Activated CD4-positive, alpha-beta T cell treated with anti-CD3 and anti-CD28 coated beads, Interleukin-10, Interleukin-2, amounts not matched to agents 100 ng/mL and 50 ng/mL, durations not matched to agents 16 hours and 8 hours (primary cell): Measurements from ENCODE around the gene RAB3C.
"Not testable (repeated sequence)": the region's sequence is repeated elsewhere in the genome, so short reads cannot be mapped to it uniquely, and the experiment has no call there.

ENCODE experiments used
- DNase-seq: peaks from one replicate; pipeline ENCODE4 v3.0.0-alpha.2; 2020

The RAB3C gene

GRCh38 chr5:58582803-58583491 lies at the start of gene RAB3C:
RAB3C (plus strand) TSS chr5:58583075; CDS start chr5:58583209, 134 bp downstream.
- peak; percentile 85 for DNase-seq

DNA sequence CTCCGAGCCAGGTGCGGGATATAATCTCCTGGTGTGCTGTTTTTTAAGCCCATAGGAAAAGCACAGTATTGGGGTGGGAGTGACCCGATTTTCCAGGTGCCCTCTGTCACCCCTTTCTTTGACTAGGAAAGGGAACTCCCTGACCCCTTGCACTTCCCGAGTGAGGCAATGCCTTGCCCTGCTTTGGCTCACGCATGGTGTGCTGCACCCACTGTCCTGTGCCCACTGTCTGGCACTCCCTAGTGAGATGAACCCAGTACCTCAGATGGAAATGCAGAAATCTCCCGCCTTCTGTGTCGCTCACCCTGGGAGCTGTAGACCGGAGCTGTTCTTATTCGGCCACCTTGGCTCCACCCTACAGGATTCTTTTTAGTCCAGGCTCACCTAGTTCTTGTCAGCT lies 40.9 kb upstream of the RAB3C start:
- not testable (repeated sequence) for DNase-seq

GRCh38 chr5:58542709-58543108 lies 40.2 kb upstream of the RAB3C start:
- no peak for DNase-seq

DNA sequence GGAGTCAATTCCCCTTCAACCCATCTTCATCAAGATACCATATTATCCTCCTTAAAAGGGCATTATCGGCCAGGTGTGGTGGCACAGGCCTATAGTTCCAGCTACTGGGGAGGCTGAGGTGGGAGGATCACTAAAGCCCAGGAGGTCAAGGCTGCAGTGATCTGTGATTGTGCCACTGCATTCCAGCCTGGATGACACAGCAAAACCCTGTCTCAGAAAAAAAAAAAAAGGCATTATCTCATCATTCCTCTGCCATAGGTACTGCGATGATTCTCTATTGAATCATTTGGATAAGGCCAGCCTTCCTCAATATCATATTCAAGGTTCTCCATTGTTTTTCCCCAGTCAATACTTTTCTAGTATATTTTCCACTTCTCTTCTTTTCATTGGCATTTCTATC lies 39.2 kb upstream of the RAB3C start:
- DNase-seq, result no peak

- DNase-seq, result no peak
These were observed 38.7 kb upstream of the RAB3C start for GRCh38 chr5:58544195-58544594.

- DNase-seq, result no peak
These were observed 37.9 kb upstream of the RAB3C start for GRCh38 chr5:58544926-58545325.

- peak; percentile 9 for DNase-seq
These were observed 37.0 kb upstream of the RAB3C start for GRCh38 chr5:58545912-58546311.

GRCh38 chr5:58548068-58548467 lies 34.8 kb upstream of the RAB3C start:
- DNase-seq, result no peak

- DNase-seq, result no peak
These were observed 31.4 kb upstream of the RAB3C start for GRCh38 chr5:58551492-58551891.

DNA sequence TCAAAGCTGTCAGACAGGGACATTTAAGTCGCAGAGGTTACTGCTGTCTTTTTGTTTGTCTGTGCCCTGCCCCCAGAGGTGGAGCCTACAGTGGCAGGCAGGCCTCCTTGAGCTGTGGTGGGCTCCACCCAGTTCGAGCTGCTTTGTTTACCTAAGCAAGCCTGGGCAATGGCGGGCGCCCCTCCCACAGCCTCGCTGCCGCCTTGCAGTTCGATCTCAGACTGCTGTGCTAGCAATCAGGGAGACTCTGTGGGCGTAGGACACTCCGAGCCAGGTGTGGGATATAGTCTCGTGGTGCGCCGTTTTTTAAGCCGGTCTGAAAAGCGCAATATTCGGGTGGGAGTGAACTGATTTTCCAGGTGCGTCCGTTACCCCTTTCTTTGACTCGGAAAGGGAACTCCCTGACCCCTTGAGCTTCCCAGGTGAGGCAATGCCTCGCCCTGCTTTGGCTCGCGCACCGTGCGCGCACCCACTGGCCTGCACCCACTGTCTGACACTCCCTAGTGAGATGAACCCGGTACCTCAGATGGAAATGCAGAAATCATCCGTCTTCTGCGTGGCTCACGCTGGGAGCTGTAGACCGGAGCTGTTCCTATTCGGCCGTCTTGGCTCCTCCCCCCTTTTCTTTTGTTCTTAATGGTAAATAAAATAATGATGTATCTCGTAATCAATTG lies 25.1 kb upstream of the RAB3C start:
- DNase-seq, result not testable (repeated sequence)

DNA sequence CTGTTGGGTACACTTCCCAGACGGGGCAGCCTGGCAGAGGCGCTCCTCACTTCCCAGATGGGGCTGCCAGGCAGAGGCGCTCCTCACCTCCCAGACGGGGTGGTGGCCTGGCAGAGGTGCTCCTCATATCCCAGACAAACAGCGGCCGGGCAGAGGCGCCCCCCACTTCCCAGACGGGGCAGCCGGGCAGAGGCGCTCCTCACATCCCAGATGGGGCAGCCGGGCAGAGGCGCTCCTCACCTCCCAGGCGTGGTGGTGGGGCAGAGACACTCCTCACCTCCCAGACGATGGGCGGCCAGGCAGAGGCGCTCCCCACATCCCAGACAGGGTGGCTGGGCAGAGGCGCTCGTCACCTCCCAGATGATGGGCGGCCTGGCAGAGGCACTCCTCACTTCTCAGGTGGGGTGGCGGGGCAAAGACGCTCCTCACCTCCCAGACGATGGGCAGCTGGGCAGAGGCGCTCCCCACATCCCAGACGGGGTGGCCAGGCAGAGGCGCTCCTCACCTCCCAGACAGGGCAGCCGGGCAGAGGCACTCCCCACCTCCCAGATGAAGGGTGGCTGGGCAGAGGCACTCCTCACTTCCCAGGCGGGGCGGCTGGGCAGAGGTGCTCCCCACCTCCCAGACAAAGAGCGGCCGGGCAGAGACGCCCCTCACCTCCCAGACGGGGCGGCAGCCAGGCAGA lies 19.7 kb upstream of the RAB3C start:
- not testable (repeated sequence) for DNase-seq

DNA sequence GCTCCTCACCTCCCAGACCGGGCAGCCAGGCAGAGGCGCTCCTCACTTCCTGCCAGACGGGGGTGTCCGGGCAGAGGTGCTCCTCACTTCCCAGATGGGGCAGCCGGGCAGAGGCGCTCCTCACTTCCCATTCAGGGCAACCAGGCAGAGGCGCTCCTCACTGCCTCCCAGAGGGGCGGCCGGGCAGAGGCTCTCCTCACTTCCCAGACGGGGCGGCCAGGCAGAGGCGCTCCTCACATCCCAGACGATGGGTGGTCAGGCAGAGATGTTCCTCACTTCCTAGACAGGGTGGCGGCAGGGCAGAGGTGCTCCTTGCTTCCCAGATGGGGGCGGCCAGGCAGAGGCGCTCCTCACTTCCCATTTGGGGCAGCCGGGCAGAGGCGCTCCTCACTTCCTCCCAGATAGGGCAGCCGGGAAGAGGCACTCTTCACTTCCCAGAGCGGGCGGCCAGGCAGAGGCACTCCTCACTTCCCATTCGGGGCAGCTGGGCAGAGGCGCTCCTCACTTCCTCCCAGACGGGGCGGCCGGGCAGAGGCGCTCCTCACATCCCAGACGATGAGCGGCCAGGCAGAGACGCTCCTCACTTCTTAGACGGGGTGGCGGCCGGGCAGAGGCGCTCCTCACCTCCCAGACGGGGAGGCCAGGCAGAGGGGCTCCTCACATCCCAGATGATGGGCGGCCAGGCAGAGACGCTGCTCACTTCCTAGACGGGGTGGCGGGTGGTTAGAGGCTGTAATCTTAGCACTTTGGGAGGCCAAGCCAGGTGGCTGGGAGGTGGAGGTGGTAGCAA lies 18.6 kb upstream of the RAB3C start:
- not testable (repeated sequence) for DNase-seq

- no peak for DNase-seq
These were observed 17.8 kb upstream of the RAB3C start for GRCh38 chr5:58565033-58565432.

- no peak for DNase-seq
These were observed 11.4 kb upstream of the RAB3C start for GRCh38 chr5:58571501-58571900.

GRCh38 chr5:58572973-58573372 lies 9.9 kb upstream of the RAB3C start:
- DNase-seq, result not testable (repeated sequence)

- no peak for DNase-seq
These were observed 3.1 kb upstream of the RAB3C start for GRCh38 chr5:58579781-58580180.

- no peak for DNase-seq
These were observed 664 bp upstream of the RAB3C start for GRCh38 chr5:58582019-58582802.

GRCh38 chr5:58595952-58596351 lies 13.1 kb downstream of the RAB3C start:
- no peak for DNase-seq

DNA sequence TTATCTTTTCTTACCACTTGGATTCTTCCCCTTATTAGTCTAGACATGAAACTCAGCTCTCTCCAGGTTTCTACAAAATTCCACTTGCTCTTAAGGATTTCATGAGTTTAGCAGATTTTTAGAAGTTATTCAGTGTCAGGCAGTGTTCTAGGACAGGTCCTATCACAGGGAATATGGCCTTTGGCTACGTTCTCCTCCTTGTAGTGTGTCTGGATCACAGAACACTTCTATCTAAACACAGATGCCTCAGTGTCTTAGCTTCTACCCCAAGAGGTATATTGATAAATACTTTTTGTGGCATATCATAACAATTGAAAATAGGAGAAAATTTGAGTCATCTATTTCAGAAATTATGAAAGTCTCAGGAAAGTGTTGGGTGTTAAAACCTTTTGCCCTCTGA lies 15.6 kb downstream of the RAB3C start:
- no peak for DNase-seq

DNA sequence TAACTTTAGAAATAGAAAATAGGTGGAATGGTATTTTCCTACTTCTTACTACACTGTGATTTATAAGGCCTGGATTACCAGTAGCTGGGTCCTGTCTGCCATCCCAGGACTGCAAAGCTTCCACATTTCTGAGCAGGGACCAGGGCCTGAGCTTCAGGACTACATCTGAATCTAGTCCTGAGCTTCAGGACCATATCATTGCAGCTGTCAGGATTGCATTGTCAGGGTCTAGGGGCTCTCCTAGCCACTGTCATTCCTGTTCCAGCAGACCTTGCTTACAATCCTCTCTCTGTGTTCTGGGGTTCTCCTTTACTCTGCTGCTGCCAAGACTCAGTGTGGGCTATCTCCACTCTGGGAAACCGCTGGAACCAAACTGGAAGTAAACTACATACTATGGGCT lies 16.3 kb downstream of the RAB3C start:
- DNase-seq, result no peak

GRCh38 chr5:58600613-58601012 lies 17.7 kb downstream of the RAB3C start:
- DNase-seq, result not testable (repeated sequence)

GRCh38 chr5:58602889-58603288 lies 20.0 kb downstream of the RAB3C start:
- DNase-seq, result not testable (repeated sequence)
